SK-N-SH (cell line): ENCODE measurements around the gene BCO2. TPM values are rescaled to one million over a fixed set of nuclear protein-coding genes. Genes with fewer than 3 reads are reported as not detected.

ENCODE experiments used
- CTCF ChIA-PET: fragments of 300-600, 350-600 bp; formaldehyde crosslinking; extraction: SDS; loops from one replicate; lab custom pipeline; 2021; lab: Yijun Ruan, JAX
- POLR2A ChIA-PET: fragments of 350-600 bp; sonication (Branson Sonifier 250); formaldehyde crosslinking; extraction: SDS; loops from one replicate; lab custom pipeline; 2020; ENCODE audit warnings: antibody characterized with exemption, inconsistent platforms; lab: Yijun Ruan, JAX
- DNase-seq: peaks from one replicate; pipeline ENCODE4 v3.0.0; 2012
- H2AFZ ChIP-seq: fragments of 200-600 bp; sonication (generic); 2 replicates; pipeline ENCODE4 v1.8.1; 2016; ENCODE audit warnings: antibody characterized with exemption, mild to moderate bottlenecking, low read depth
- H3F3A ChIP-seq: fragments of 200-600 bp; sonication (generic); replicated peaks from 2 replicates; pipeline ENCODE3; 2016; ENCODE audit warnings: antibody characterized with exemption, mild to moderate bottlenecking; ENCODE audit not compliant: insufficient read depth
- H3K27ac ChIP-seq, 2 experiments: fragments of 200-500 bp in 1 of 2; fragments of 200-600 bp in 1 of 2; sonication (Bioruptor generic) in 1 of 2; sonication (generic), shearing (Covaris generic) in 1 of 2; 2 replicates each; pipeline versions ENCODE4 v1.5.1 to v1.6.1; 2014 to 2016; ENCODE audit warnings: low read depth in 2 of 2, inconsistent platforms in 1 of 2, low read length in 1 of 2, mild to moderate bottlenecking in 1 of 2, mixed read lengths in 1 of 2
- H3K27me3 ChIP-seq: fragments of 200-600 bp; sonication (generic), shearing (Covaris generic); 2 replicates; pipeline ENCODE4 v1.6.1; 2016; ENCODE audit warnings: mixed run types; ENCODE audit not compliant: insufficient read depth
- H3K36me3 ChIP-seq, 2 experiments: fragments of 200-500 bp in 1 of 2; fragments of 200-600 bp in 1 of 2; sonication (Bioruptor generic) in 1 of 2; sonication (generic) in 1 of 2; replicated peaks in 1 of 2; 2 replicates each; pipeline versions ENCODE3 to v1.5.1; 2014 to 2016; ENCODE audit warnings: low read length in 1 of 2, mild to moderate bottlenecking in 1 of 2; ENCODE audit not compliant: insufficient read depth in 2 of 2, control insufficient read depth in 1 of 2
- H3K4me1 ChIP-seq, 2 experiments: fragments of 200-500 bp in 1 of 2; fragments of 200-600 bp in 1 of 2; sonication (Bioruptor generic) in 1 of 2; sonication (generic), shearing (Covaris generic) in 1 of 2; 2 replicates each; pipeline versions ENCODE4 v1.5.1 to v1.6.1; 2014 to 2016; ENCODE audit warnings: low read depth in 1 of 2, low read length in 1 of 2, mixed run types in 1 of 2; ENCODE audit not compliant: insufficient read depth in 2 of 2, control insufficient read depth in 1 of 2
- H3K4me2 ChIP-seq: fragments of 200-600 bp; sonication (generic), shearing (Covaris generic); 2 replicates; pipeline ENCODE4 v1.6.1; 2017; ENCODE audit warnings: mixed run types
- H3K4me3 ChIP-seq, 2 experiments: fragments of 200-500 bp in 1 of 2; fragments of 200-600 bp in 1 of 2; sonication (Bioruptor generic) in 1 of 2; sonication (generic), shearing (Covaris generic) in 1 of 2; 2 replicates each; pipeline versions ENCODE4 v1.5.1 to v1.8.1; 2014 to 2016; ENCODE audit warnings: low read depth in 2 of 2, inconsistent platforms in 1 of 2, low read length in 1 of 2, mild to moderate bottlenecking in 1 of 2, mixed read lengths in 1 of 2, moderate library complexity in 1 of 2
- H3K79me2 ChIP-seq: fragments of 200-600 bp; sonication (generic); 2 replicates; pipeline ENCODE4 v1.8.1; 2017; ENCODE audit warnings: mild to moderate bottlenecking; ENCODE audit not compliant: insufficient read depth
- H3K9ac ChIP-seq: fragments of 200-600 bp; sonication (generic); 2 replicates; pipeline ENCODE4 v1.6.1; 2017; ENCODE audit warnings: mixed run types
- H3K9me2 ChIP-seq: fragments of 200-600 bp; sonication (generic); 2 replicates; pipeline ENCODE4 v1.6.1; 2017; ENCODE audit warnings: mixed run types
- H3K9me3 ChIP-seq: fragments of 200-600 bp; sonication (generic); 2 replicates; pipeline ENCODE4 v1.6.1; 2017; ENCODE audit warnings: mixed run types, mild to moderate bottlenecking, moderate library complexity
- H4K20me1 ChIP-seq: fragments of 200-600 bp; sonication (generic); 2 replicates; pipeline ENCODE4 v1.6.1; 2017; ENCODE audit warnings: mild to moderate bottlenecking, mixed run types; ENCODE audit not compliant: insufficient read depth
- CHD2 ChIP-seq: fragments of 150-350 bp; IDR thresholded peaks from 2 replicates; pipeline ENCODE4 v1.6.1; 2018; ENCODE audit warnings: low read length; ENCODE audit not compliant: partially characterized antibody
- EP300 ChIP-seq, 2 experiments: IDR thresholded peaks; 2 replicates each; pipeline versions ENCODE4 v1.4.0 to v1.6.1; 2012; ENCODE audit warnings: borderline replicate concordance in 1 of 2, low read depth in 1 of 2, low read length in 1 of 2
- FOSL2 ChIP-seq: IDR thresholded peaks from 2 replicates; pipeline ENCODE4 v1.4.0; 2012; ENCODE audit warnings: low read depth, mild to moderate bottlenecking, moderate library complexity, borderline replicate concordance
- FOXJ3 ChIP-seq: sonication (generic); formaldehyde crosslinking; IDR thresholded peaks from 2 replicates; pipeline ENCODE4 v1.5.1; 2020; ENCODE audit warnings: mild to moderate bottlenecking, missing genetic modification reagents
- GABPA ChIP-seq: IDR thresholded peaks from 2 replicates; pipeline ENCODE4 v1.4.0; 2012; ENCODE audit warnings: low read depth, mild to moderate bottlenecking
- GATA2 ChIP-seq: sonication (generic); formaldehyde crosslinking; IDR thresholded peaks from 2 replicates; pipeline ENCODE4 v1.5.0; 2020; ENCODE audit warnings: mild to moderate bottlenecking, missing genetic modification reagents
- JUND ChIP-seq: IDR thresholded peaks from 2 replicates; pipeline ENCODE4 v1.4.0; 2012
- MXI1 ChIP-seq: IDR thresholded peaks from 2 replicates; pipeline ENCODE4 v1.6.1; 2012; ENCODE audit warnings: mild to moderate bottlenecking, low read depth, low read length, improper control_type of control experiment
- RAD21 ChIP-seq: IDR thresholded peaks from 2 replicates; pipeline ENCODE4 v1.6.1; 2012; ENCODE audit warnings: mild to moderate bottlenecking, low read length
- RXRA ChIP-seq: IDR thresholded peaks from 2 replicates; pipeline ENCODE4 v1.4.0; 2012; ENCODE audit warnings: low read depth, mild to moderate bottlenecking, borderline replicate concordance
- SIN3A ChIP-seq: IDR thresholded peaks from 2 replicates; pipeline ENCODE4 v1.6.1; 2012; ENCODE audit warnings: low read depth, mild to moderate bottlenecking, low read length, moderate library complexity, borderline replicate concordance
- TAF1 ChIP-seq: IDR thresholded peaks from 2 replicates; pipeline ENCODE4 v1.6.1; 2012; ENCODE audit warnings: low read depth, mild to moderate bottlenecking, low read length, moderate library complexity, borderline replicate concordance
- TCF12 ChIP-seq: IDR thresholded peaks from 2 replicates; pipeline ENCODE4 v1.4.0; 2012
- TEAD4 ChIP-seq: IDR thresholded peaks from 2 replicates; pipeline ENCODE4 v1.4.0; 2012; ENCODE audit warnings: mild to moderate bottlenecking, borderline replicate concordance; ENCODE audit not compliant: insufficient read depth
- WGBS: methylation state at CpG from one replicate; pipeline ENCODE4 v1.1.6; 2017; ENCODE audit warnings: low lambda C conversion rate; 5-methylcytosine and 5-hydroxymethylcytosine counted together
- polyA plus RNA-seq, 3 experiments: library from polyadenylated mRNA; depleted of rRNA; stranded (reverse); fragments of >200 nt; gene quantifications; 2 replicates each; pipeline ENCODE4 v1.2.3, GENCODE V29; 2012
- TF ChIP-seq, protein P1 (sequence below): IDR thresholded peaks from 2 replicates; pipeline ENCODE4 v1.4.0; 2012; ENCODE audit warnings: low read depth, borderline replicate concordance
- TF ChIP-seq, protein P2 (sequence below): IDR thresholded peaks from 2 replicates; pipeline ENCODE4 v1.4.0; 2012; ENCODE audit warnings: low read depth, borderline replicate concordance
- TF ChIP-seq, protein P3 (sequence below): fragments of 200-600 bp; sonication (generic); IDR thresholded peaks from 2 replicates; pipeline ENCODE4 v1.6.1; 2017; ENCODE audit warnings: antibody characterized with exemption, mild to moderate bottlenecking, moderate library complexity
- TF ChIP-seq, protein P4 (sequence below): fragments of 150-350 bp; IDR thresholded peaks from 2 replicates; pipeline ENCODE4 v1.6.1; 2016; ENCODE audit warnings: mild to moderate bottlenecking, low read depth, low read length
- TF ChIP-seq, protein P5 (sequence below): fragments of 150-350 bp; IDR thresholded peaks from 2 replicates; pipeline ENCODE4 v1.6.1; 2017; ENCODE audit warnings: antibody characterized with exemption, low read length, low read depth, borderline replicate concordance
- TF ChIP-seq, protein P6 (sequence below): IDR thresholded peaks from 2 replicates; pipeline ENCODE4 v1.4.0; 2012; ENCODE audit warnings: low read depth

BCO2 gene
- polyA plus RNA-seq, 1 of the 3 experiments (the other 2 are of a cell fraction): 0.87 TPM

DNA sequence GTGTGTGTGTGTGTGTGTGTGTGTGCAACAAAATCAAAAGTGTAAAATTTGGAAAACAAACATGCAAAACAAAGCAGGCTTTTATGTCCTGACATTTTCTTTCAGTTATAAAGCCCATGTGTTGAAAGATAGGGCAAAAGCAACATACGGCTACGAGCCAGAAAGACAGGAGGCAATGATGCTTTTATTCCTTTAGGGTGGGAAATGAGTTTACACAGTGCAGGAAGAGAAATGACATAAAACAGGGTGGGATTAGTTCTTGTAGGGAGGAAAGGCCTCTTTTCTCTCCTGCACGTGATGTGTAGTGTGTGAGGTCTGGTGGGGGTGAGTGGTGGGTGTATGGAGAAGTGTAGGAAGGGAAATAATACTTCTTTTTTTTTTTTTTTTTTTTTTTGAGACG, 40.8 kb upstream of the BCO2 start:
- POLR2A ChIA-PET: no interaction called here
- H3K27me3 ChIP-seq: no peaks in the 10 kb centered on the region
- TF ChIP-seq FOXJ3 (no peak), SIN3A (no peak)
- TF ChIP-seq, protein P1, sequence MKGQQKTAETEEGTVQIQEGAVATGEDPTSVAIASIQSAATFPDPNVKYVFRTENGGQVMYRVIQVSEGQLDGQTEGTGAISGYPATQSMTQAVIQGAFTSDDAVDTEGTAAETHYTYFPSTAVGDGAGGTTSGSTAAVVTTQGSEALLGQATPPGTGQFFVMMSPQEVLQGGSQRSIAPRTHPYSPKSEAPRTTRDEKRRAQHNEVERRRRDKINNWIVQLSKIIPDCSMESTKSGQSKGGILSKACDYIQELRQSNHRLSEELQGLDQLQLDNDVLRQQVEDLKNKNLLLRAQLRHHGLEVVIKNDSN: no peak
- TF ChIP-seq, all 33 proteins: peak for 0
- no peak for DNase-seq
- H3K36me3 ChIP-seq: no peaks in the 10 kb centered on the region
- H3K79me2 ChIP-seq: no peaks in the 10 kb centered on the region
- no peaks in the 10 kb centered on the region for H3K9me3 ChIP-seq
- H4K20me1 ChIP-seq: no peaks in the 10 kb centered on the region
- no peaks in the 10 kb centered on the region; a peak in 1 of 4 replicates for H3K4me1 ChIP-seq
- H2AFZ ChIP-seq: no peak overlapping the region
- no peak overlapping the region for H3K4me3 ChIP-seq
- CTCF ChIA-PET: interaction anchor here (1.5 to 2.8 kb wide), 2 partner anchors 20 to 146 kb away, joined by 6 to 15 read pairs; no protein-coding TSS in a partner anchor
- no peak overlapping the region for H3K27ac ChIP-seq
- WGBS: 96% methylated on average over 4 of the region's 4 CpGs
- no peak overlapping the region for H3K4me2 ChIP-seq
- no peak overlapping the region for H3K9ac ChIP-seq
- no peaks in the 10 kb centered on the region for H3K9me2 ChIP-seq
- H3F3A ChIP-seq: no peaks in the 10 kb centered on the region

DNA sequence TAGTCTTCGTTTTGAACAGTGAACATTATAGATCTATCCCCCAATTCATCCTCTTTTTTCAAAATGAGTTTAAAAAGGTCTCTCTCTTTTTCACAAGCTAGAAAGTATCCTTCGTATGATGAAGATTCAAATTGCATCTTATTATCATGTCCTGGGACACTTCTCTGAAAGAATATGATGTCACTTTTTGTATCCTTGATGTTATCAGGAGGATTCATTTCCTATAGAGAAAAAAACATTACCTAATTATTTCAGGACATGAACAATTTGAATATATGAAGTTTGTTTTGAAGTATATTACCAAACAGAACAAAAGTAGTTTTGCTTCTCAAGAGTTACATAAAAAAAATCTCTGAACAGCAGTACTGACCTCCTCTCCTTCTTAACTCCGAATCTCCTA, 31.7 kb upstream of the BCO2 start:
- peaks cover 11% of the 10 kb centered on the region; the same call in 1 of the 2 replicates for H3K9me3 ChIP-seq
- ChIA-PET CTCF (interaction anchor here (0.8 to 1.4 kb wide), 3 partner anchors 29 to 76 kb away, joined by 3 read pairs; partner anchors contain the start of gene BCO2), POLR2A (no interaction called here)
- H3K27me3 ChIP-seq: no peaks in the 10 kb centered on the region
- no peaks in the 10 kb centered on the region for H3F3A ChIP-seq
- H3K36me3 ChIP-seq: peaks cover 0 to 3% of the 10 kb centered on the region in 2 experiments
- TF ChIP-seq SIN3A (no peak), FOSL2 (no peak), EP300 (IDR thresholded peaks at IDR 0.05; ENCODE audit: borderline replicate concordance in 1 of 2, low read depth in 1 of 2, low read length in 1 of 2) (no peak), RXRA (no peak), MXI1 (no peak), TEAD4 (no peak), FOXJ3 (no peak), TAF1 (no peak), TCF12 (no peak), JUND (no peak), RAD21 (no peak), GATA2 (CRISPR knock-in tag) (no peak), GABPA (no peak), CHD2 (no peak)
- TF ChIP-seq, protein P2, sequence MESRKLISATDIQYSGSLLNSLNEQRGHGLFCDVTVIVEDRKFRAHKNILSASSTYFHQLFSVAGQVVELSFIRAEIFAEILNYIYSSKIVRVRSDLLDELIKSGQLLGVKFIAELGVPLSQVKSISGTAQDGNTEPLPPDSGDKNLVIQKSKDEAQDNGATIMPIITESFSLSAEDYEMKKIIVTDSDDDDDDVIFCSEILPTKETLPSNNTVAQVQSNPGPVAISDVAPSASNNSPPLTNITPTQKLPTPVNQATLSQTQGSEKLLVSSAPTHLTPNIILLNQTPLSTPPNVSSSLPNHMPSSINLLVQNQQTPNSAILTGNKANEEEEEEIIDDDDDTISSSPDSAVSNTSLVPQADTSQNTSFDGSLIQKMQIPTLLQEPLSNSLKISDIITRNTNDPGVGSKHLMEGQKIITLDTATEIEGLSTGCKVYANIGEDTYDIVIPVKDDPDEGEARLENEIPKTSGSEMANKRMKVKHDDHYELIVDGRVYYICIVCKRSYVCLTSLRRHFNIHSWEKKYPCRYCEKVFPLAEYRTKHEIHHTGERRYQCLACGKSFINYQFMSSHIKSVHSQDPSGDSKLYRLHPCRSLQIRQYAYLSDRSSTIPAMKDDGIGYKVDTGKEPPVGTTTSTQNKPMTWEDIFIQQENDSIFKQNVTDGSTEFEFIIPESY: no peak
- TF ChIP-seq, protein P3, sequence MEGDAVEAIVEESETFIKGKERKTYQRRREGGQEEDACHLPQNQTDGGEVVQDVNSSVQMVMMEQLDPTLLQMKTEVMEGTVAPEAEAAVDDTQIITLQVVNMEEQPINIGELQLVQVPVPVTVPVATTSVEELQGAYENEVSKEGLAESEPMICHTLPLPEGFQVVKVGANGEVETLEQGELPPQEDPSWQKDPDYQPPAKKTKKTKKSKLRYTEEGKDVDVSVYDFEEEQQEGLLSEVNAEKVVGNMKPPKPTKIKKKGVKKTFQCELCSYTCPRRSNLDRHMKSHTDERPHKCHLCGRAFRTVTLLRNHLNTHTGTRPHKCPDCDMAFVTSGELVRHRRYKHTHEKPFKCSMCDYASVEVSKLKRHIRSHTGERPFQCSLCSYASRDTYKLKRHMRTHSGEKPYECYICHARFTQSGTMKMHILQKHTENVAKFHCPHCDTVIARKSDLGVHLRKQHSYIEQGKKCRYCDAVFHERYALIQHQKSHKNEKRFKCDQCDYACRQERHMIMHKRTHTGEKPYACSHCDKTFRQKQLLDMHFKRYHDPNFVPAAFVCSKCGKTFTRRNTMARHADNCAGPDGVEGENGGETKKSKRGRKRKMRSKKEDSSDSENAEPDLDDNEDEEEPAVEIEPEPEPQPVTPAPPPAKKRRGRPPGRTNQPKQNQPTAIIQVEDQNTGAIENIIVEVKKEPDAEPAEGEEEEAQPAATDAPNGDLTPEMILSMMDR: no peak
- TF ChIP-seq, protein P4, sequence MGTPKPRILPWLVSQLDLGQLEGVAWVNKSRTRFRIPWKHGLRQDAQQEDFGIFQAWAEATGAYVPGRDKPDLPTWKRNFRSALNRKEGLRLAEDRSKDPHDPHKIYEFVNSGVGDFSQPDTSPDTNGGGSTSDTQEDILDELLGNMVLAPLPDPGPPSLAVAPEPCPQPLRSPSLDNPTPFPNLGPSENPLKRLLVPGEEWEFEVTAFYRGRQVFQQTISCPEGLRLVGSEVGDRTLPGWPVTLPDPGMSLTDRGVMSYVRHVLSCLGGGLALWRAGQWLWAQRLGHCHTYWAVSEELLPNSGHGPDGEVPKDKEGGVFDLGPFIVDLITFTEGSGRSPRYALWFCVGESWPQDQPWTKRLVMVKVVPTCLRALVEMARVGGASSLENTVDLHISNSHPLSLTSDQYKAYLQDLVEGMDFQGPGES: no peak
- TF ChIP-seq, protein P5, sequence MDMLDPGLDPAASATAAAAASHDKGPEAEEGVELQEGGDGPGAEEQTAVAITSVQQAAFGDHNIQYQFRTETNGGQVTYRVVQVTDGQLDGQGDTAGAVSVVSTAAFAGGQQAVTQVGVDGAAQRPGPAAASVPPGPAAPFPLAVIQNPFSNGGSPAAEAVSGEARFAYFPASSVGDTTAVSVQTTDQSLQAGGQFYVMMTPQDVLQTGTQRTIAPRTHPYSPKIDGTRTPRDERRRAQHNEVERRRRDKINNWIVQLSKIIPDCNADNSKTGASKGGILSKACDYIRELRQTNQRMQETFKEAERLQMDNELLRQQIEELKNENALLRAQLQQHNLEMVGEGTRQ: no peak
- TF ChIP-seq, protein P6, sequence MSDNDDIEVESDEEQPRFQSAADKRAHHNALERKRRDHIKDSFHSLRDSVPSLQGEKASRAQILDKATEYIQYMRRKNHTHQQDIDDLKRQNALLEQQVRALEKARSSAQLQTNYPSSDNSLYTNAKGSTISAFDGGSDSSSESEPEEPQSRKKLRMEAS: no peak
- H3K27ac ChIP-seq: no peak overlapping the region
- no peaks in the 10 kb centered on the region for H3K79me2 ChIP-seq
- H3K9me2 ChIP-seq: no peaks in the 10 kb centered on the region
- no peaks in the 10 kb centered on the region for H3K4me1 ChIP-seq
- no peak overlapping the region for H3K4me3 ChIP-seq
- no peak for DNase-seq
- H3K9ac ChIP-seq: no peak overlapping the region
- no peak overlapping the region for H3K4me2 ChIP-seq
- no peaks in the 10 kb centered on the region for H4K20me1 ChIP-seq
- 81% methylated on average over 3 of the region's 3 CpGs for WGBS
- H2AFZ ChIP-seq: no peak overlapping the region
